Loucy (cell line): ENCODE results near the gene RAB27B.

Experiments
- EZH2phosphoT487 ChIP-seq: fragments of 200-600 bp; IDR thresholded peaks from 2 replicates; pipeline ENCODE4 v1.6.1; 2018; ENCODE audit warnings: antibody characterized with exemption, mild to moderate bottlenecking, moderate library complexity, borderline replicate concordance
- TF ChIP-seq, protein P1 (sequence below): fragments of 200-600 bp; sonication (generic); conservative IDR thresholded peaks from 2 replicates; pipeline ENCODE4 v1.5.1; 2014; ENCODE audit warnings: mild to moderate bottlenecking, antibody characterized with exemption, low read length

- TF ChIP-seq, protein P1, sequence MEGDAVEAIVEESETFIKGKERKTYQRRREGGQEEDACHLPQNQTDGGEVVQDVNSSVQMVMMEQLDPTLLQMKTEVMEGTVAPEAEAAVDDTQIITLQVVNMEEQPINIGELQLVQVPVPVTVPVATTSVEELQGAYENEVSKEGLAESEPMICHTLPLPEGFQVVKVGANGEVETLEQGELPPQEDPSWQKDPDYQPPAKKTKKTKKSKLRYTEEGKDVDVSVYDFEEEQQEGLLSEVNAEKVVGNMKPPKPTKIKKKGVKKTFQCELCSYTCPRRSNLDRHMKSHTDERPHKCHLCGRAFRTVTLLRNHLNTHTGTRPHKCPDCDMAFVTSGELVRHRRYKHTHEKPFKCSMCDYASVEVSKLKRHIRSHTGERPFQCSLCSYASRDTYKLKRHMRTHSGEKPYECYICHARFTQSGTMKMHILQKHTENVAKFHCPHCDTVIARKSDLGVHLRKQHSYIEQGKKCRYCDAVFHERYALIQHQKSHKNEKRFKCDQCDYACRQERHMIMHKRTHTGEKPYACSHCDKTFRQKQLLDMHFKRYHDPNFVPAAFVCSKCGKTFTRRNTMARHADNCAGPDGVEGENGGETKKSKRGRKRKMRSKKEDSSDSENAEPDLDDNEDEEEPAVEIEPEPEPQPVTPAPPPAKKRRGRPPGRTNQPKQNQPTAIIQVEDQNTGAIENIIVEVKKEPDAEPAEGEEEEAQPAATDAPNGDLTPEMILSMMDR: no peak
- TF ChIP-seq EZH2phosphoT487: no peak
Measured at GRCh38 chr18:54888378-54888777, 60.1 kb downstream of the RAB27B start.
